AG04450 (cell line): ENCODE data around the gene ZCCHC8. TPM values are rescaled to one million over a fixed set of nuclear protein-coding genes. Genes with fewer than 3 reads are reported as not detected.

ENCODE experiments used
- CTCF ChIA-PET: fragments of 300-600, 350-600 bp; formaldehyde crosslinking; extraction: SDS; loops from one replicate; lab custom pipeline; 2022; ENCODE audit warnings: antibody characterized with exemption, inconsistent platforms; lab: Charles Lee
- POLR2A ChIA-PET: fragments of 350-600 bp; formaldehyde crosslinking; extraction: SDS; loops from one replicate; lab custom pipeline; 2021; ENCODE audit warnings: antibody characterized with exemption, inconsistent platforms; lab: Yijun Ruan, JAX
- DNase-seq: peaks from one replicate; pipeline ENCODE4 v3.0.0-alpha.2; 2011; ENCODE audit warnings: low read depth, low spot score
- H3K27ac ChIP-seq: one replicate; pipeline ENCODE4 v1.5.1; 2012; ENCODE audit warnings: low read depth, low read length, control low read depth
- H3K27me3 ChIP-seq: one replicate; pipeline ENCODE4 v1.6.0; 2012; ENCODE audit warnings: low read length; ENCODE audit not compliant: control insufficient read depth, insufficient read depth
- H3K4me3 ChIP-seq: 2 replicates; pipeline ENCODE4 v1.5.1; 2011; ENCODE audit warnings: mild to moderate bottlenecking, low read depth, low read length, control low read depth
- H3K9me3 ChIP-seq: 2 replicates; pipeline ENCODE4 v1.5.1; 2012; ENCODE audit warnings: low read length; ENCODE audit not compliant: control insufficient read depth, insufficient read depth
- polyA plus RNA-seq: library from polyadenylated mRNA; depleted of rRNA; stranded (reverse); fragments of >200 nt; gene quantifications from 2 replicates; pipeline ENCODE4 v1.2.3, GENCODE V29; 2011
- TF ChIP-seq, protein P1 (sequence below): IDR thresholded peaks from 2 replicates; pipeline ENCODE4 v1.5.1; 2011; ENCODE audit warnings: low read depth, low read length, control low read depth, inconsistent platforms

Gene ZCCHC8
- polyA plus RNA-seq, 1 experiment, result 16.6 TPM

DNA sequence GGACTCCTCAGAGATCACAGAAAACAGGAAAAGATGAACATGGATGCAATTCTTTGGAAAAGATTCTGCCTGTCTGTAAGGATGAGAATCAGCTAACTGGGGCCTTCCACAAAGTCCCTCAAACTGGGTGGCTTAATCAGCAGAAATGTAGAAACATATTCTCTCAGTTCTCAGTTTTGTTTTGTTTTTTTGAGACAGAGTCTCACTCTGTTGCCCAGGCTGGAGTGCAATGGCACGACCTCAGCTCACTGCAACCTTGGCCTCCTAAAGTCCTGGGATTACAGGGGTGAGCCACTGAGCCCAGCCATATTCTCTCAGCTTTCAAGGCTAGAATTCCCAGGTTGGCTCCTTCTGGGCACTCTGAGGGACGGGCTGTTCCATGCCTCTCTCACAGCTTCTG, 40.1 kb downstream of the ZCCHC8 start:
- H3K27me3 ChIP-seq, result no peaks in the 10 kb centered on the region
- TF ChIP-seq, protein P1, sequence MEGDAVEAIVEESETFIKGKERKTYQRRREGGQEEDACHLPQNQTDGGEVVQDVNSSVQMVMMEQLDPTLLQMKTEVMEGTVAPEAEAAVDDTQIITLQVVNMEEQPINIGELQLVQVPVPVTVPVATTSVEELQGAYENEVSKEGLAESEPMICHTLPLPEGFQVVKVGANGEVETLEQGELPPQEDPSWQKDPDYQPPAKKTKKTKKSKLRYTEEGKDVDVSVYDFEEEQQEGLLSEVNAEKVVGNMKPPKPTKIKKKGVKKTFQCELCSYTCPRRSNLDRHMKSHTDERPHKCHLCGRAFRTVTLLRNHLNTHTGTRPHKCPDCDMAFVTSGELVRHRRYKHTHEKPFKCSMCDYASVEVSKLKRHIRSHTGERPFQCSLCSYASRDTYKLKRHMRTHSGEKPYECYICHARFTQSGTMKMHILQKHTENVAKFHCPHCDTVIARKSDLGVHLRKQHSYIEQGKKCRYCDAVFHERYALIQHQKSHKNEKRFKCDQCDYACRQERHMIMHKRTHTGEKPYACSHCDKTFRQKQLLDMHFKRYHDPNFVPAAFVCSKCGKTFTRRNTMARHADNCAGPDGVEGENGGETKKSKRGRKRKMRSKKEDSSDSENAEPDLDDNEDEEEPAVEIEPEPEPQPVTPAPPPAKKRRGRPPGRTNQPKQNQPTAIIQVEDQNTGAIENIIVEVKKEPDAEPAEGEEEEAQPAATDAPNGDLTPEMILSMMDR, result no peak
- ChIA-PET POLR2A (no interaction called here), CTCF (interaction anchor here (1.0 kb wide), 2 partner anchors 11 to 124 kb away, joined by 3 read pairs; no protein-coding TSS in a partner anchor)
- H3K9me3 ChIP-seq, result no peaks in the 10 kb centered on the region
- DNase-seq, result no peak
- no peak overlapping the region for H3K4me3 ChIP-seq
- H3K27ac ChIP-seq, result no peak overlapping the region

DNA sequence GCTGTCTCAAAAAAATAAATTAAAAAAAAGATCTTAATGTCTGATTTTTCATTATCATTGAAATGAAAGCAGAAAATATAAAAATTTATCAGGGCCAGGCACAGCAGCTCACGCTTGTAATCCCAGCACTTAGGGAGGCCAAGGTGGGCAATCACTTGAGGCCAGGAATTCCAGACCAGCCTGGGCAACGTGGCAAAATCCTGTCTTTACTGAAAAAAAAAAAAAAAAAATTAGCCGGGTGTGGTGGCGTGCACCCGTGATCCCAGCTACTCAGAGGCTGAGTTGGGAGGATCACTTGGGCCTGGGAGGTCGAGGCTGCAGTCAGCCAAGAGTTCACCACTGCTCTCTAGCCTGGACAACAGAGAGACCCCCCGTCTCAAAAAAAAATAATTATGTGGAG, 40.7 kb downstream of the ZCCHC8 start:
- DNase-seq, result no peak
- ChIA-PET POLR2A (no interaction called here), CTCF (interaction anchor here (1.0 kb wide), 1 partner anchor 11 kb away, joined by 3 read pairs; no protein-coding TSS in a partner anchor)
- TF ChIP-seq, protein P1, result no peak
- no peaks in the 10 kb centered on the region for H3K9me3 ChIP-seq
- no peak overlapping the region for H3K27ac ChIP-seq
- no peak overlapping the region for H3K4me3 ChIP-seq
- no peaks in the 10 kb centered on the region for H3K27me3 ChIP-seq

DNA sequence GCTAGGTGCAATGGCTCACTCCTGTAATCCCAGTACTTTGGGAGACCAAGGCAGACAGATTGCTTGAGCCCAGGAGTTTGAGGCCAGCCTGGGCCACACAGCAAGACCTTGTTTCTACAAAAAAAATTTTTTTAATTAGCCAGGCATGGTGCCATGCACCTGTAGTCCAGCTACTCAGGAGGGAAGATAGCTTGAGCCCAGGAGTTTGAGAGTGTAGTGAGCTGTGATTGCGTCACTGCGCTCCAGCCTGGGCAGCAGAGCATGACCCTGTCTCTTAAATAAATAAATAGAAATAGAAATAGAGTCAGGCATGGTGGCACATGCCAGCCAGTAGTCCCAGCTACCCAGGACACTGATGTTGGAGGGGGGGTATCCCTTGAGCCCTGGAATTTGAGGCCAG, 41.5 kb downstream of the ZCCHC8 start:
- POLR2A ChIA-PET, result no interaction called here
- H3K27me3 ChIP-seq, result no peaks in the 10 kb centered on the region
- no peak overlapping the region for H3K4me3 ChIP-seq
- CTCF ChIA-PET, result no interaction called here
- no peak overlapping the region for H3K27ac ChIP-seq
- DNase-seq, result no peak
- TF ChIP-seq, protein P1, result no peak
- H3K9me3 ChIP-seq, result no peaks in the 10 kb centered on the region

DNA sequence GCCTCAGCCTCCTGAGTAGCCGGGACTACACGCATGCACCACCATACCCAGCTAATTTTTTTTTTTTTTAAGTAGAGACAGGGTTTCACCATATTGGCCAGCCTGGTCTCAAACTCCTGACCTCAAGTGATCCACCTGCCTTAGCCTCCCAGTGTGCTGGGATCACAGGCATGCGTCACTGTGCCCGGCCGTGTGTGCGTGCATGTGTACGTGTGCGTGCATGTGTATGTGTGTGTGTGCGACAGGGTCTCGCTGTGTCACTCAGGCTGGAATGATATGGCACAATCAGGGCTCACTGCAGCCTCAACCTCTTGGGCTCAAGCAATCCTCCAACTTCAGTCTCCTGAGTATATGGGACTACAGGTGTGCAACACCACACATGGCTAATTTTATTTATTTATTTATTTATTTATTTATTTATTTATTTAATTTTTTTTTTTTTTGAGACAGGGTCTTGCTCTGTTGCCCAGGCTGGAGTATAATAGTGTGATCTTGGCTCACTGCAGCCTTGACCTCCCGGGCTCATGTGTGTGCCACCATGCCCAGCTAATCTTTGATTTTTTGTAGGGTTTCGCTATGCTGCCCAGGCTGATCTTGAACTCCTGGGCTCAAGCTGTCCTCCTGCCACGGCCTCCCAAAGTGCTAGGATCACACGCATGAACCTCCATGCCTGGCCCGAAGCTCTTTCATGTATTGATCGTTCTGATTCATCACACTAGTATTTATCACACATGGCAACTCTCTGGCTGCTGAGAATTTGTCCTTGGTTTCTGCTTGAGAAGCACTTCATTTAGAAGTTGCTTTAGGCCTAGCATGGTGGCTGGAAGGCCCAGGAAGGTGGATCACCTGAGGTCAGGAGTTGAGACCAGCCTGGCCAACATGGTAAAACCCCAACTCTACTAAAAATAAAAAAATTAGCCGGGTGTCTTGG, 42.4 kb downstream of the ZCCHC8 start:
- no peaks in the 10 kb centered on the region for H3K27me3 ChIP-seq
- H3K9me3 ChIP-seq, result no peaks in the 10 kb centered on the region
- POLR2A ChIA-PET, result interaction anchor here (0.6 kb wide), 1 partner anchor 8 kb away, joined by 4 read pairs; no protein-coding TSS in a partner anchor
- H3K4me3 ChIP-seq, result no peak overlapping the region
- no peak for DNase-seq
- no peak overlapping the region for H3K27ac ChIP-seq
- TF ChIP-seq, protein P1, result no peak
- CTCF ChIA-PET, result interaction anchor here (1.5 kb wide), 1 partner anchor 13 kb away, joined by 3 read pairs; no protein-coding TSS in a partner anchor

DNA sequence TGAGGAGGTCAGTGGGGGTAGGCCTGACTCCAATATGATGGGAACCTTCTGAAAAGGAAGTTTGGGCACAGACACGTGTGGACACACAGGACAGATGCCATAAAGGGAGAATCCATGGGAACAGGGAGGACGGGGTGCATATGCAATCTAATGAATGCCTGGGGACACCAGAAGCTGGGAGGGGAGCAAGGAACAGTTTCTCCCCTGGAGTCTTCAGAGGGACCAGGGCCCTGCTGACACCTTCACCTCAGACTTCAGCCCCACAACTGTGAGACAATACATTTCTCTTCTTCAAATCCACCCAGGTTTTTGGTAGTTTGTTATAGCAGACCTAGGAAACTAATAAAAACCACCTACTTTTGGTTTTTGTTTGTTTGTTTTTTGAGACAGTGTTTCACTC, 43.1 kb downstream of the ZCCHC8 start:
- Histone ChIP-seq H3K27ac (no peak overlapping the region), H3K9me3 (no peaks in the 10 kb centered on the region), H3K27me3 (no peaks in the 10 kb centered on the region), H3K4me3 (no peak overlapping the region)
- TF ChIP-seq, protein P1, result no peak
- no peak for DNase-seq
- ChIA-PET POLR2A (interaction anchor here (0.6 kb wide), 1 partner anchor 7 kb away, joined by 4 read pairs; no protein-coding TSS in a partner anchor), CTCF (interaction anchor here (1.5 kb wide), 1 partner anchor 14 kb away, joined by 3 read pairs; no protein-coding TSS in a partner anchor)
